ENCODE data around the gene BRIP1. TPM values are rescaled to one million over a fixed set of nuclear protein-coding genes. Genes with fewer than 3 reads are reported as not detected.

The BRIP1 gene
- total RNA-seq, 1 experiment from 2014 or later: 20.2 TPM

DNA sequence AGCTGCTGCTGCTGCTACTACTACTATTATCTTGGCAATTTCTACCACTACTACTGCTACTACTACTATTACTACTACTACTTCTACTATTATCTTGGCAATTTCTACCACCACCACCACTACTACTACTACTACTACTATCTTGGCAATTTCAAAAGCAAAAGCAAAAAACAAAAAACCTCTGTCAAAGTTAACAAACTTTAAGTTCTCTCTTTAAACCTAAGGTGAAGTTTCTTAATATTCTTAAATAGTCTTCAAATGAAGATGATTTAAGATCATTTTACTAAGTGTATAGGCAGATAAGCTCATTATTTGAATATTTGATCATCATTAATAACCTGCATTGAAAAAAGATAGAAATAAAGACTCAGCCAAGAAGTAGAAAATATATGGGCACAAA lies 118.5 kb downstream of the BRIP1 start:
- no peak for DNase-seq
- no peak overlapping the region for H3K23ac ChIP-seq (ENCODE audit: insufficient read length, low read depth, low read length)
- H3K27me3 Mint-ChIP-seq (ENCODE audit: low read depth): no peaks in the 10 kb centered on the region
- H3K4me3 Mint-ChIP-seq: no peak overlapping the region
- no peak overlapping the region for H4K91ac ChIP-seq (ENCODE audit: insufficient read length, low read depth, low read length)
- H2BK5ac ChIP-seq (ENCODE audit: insufficient read length, low read length): no peak overlapping the region
- no peak overlapping the region for H3K56ac ChIP-seq (ENCODE audit: insufficient read length, low read depth, low read length)
- H3K4me1 Mint-ChIP-seq: no peaks in the 10 kb centered on the region
- no peak overlapping the region for H3T11ph ChIP-seq (ENCODE audit: low read length)
- H3K4me2 ChIP-seq (ENCODE audit: insufficient read depth, insufficient read length, low read length): no peak overlapping the region
- H4K5ac ChIP-seq (ENCODE audit: insufficient read length, low read depth, low read length): no peak overlapping the region
- H3K9ac ChIP-seq (ENCODE audit: extremely low read depth, insufficient read length, low read length): no peak overlapping the region
- no peak overlapping the region for H2AK5ac ChIP-seq (ENCODE audit: insufficient read length, low read length)
- H3K9me3 ChIP-seq (ENCODE audit: control insufficient read depth, low read depth, low read length): no peaks in the 10 kb centered on the region
- H3K23me2 ChIP-seq (ENCODE audit: insufficient read length, low read depth, low read length, poor library complexity, severe bottlenecking): no peaks in the 10 kb centered on the region
- no peak overlapping the region for H2BK120ac ChIP-seq (ENCODE audit: low read depth, low read length, poor library complexity, severe bottlenecking)
- no peaks in the 10 kb centered on the region for H4K20me1 ChIP-seq (ENCODE audit: control insufficient read depth, insufficient read depth, insufficient read length)
- no peaks in the 10 kb centered on the region for H3K27me3 ChIP-seq (ENCODE audit: insufficient read depth, low read length)
- no peaks in the 10 kb centered on the region for H3K4me1 ChIP-seq (ENCODE audit: insufficient read depth, low read length)
- no peak overlapping the region for H2BK15ac ChIP-seq (ENCODE audit: low read depth, low read length)
- H3K27ac Mint-ChIP-seq: no peak overlapping the region
- no peaks in the 10 kb centered on the region for H3K79me2 ChIP-seq (ENCODE audit: insufficient read depth, low read length)
- H4K8ac ChIP-seq (replicated peaks; ENCODE audit: insufficient read length, low read depth, low read length): no peak overlapping the region
- no peak overlapping the region for H2BK12ac ChIP-seq (ENCODE audit: insufficient read length, low read depth, low read length)
- H3K14ac ChIP-seq (ENCODE audit: insufficient read depth, low read length): no peak overlapping the region
- TF ChIP-seq, protein P1, sequence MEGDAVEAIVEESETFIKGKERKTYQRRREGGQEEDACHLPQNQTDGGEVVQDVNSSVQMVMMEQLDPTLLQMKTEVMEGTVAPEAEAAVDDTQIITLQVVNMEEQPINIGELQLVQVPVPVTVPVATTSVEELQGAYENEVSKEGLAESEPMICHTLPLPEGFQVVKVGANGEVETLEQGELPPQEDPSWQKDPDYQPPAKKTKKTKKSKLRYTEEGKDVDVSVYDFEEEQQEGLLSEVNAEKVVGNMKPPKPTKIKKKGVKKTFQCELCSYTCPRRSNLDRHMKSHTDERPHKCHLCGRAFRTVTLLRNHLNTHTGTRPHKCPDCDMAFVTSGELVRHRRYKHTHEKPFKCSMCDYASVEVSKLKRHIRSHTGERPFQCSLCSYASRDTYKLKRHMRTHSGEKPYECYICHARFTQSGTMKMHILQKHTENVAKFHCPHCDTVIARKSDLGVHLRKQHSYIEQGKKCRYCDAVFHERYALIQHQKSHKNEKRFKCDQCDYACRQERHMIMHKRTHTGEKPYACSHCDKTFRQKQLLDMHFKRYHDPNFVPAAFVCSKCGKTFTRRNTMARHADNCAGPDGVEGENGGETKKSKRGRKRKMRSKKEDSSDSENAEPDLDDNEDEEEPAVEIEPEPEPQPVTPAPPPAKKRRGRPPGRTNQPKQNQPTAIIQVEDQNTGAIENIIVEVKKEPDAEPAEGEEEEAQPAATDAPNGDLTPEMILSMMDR (conservative IDR thresholded peaks at IDR 0.05): no peak
- H3K79me1 ChIP-seq (ENCODE audit: insufficient read depth, low read depth, low read length, poor library complexity, severe bottlenecking): no peaks in the 10 kb centered on the region
- H3K36me3 Mint-ChIP-seq (ENCODE audit: insufficient read depth in 1 of 3, low read depth in 3 of 3): peaks cover 58 to 78% (median 60%) of the 10 kb centered on the region in 3 experiments
- peaks cover 26 to 29% of the 10 kb centered on the region in 2 experiments for H3K9me3 Mint-ChIP-seq
- H3K18ac ChIP-seq (ENCODE audit: insufficient read length, low read depth, low read length): no peak overlapping the region
- no peak overlapping the region for H3K4ac ChIP-seq (ENCODE audit: low read depth, low read length)
- H3K27ac ChIP-seq (ENCODE audit: insufficient read length, low read depth, low read length): no peak overlapping the region
- no peak overlapping the region for H2BK20ac ChIP-seq (ENCODE audit: low read depth, low read length, poor library complexity, severe bottlenecking)
- no peak overlapping the region for H2AFZ ChIP-seq (ENCODE audit: low read length)
